COR-L47 (cell line): ENCODE data around the gene IGSF22.

Source experiments
- DNase-seq: peaks from one replicate; lab custom pipeline; 2025; lab: John Stamatoyannopoulos, UW

IGSF22 gene

GRCh38 chr11:18713646-18714442, 12.1 kb downstream of the IGSF22 start:
- DNase-seq: no peak

- no peak for DNase-seq
These were observed 15.4 kb downstream of the IGSF22 start for GRCh38 chr11:18710545-18710944.

GRCh38 chr11:18709414-18709813, 16.6 kb downstream of the IGSF22 start:
- DNase-seq: no peak

GRCh38 chr11:18707811-18708340, 18.1 kb downstream of the IGSF22 start:
- no peak for DNase-seq

- peak; percentile 9 for DNase-seq
These were observed 19.4 kb downstream of the IGSF22 start for GRCh38 chr11:18706330-18707243.

- peak; percentile 33 for DNase-seq
These were observed 20.2 kb downstream of the IGSF22 start for GRCh38 chr11:18705651-18706281.

GRCh38 chr11:18704698-18705097, 21.3 kb downstream of the IGSF22 start:
- DNase-seq: no peak

- DNase-seq: no peak
These were observed 21.8 kb downstream of the IGSF22 start for GRCh38 chr11:18704045-18704645.

- no peak for DNase-seq
These were observed 22.8 kb downstream of the IGSF22 start for GRCh38 chr11:18703001-18703763.

- no peak for DNase-seq
These were observed 24.3 kb downstream of the IGSF22 start for GRCh38 chr11:18701614-18702216.

GRCh38 chr11:18700872-18701271, 25.1 kb downstream of the IGSF22 start:
- no peak for DNase-seq

GRCh38 chr11:18700375-18700774, 25.6 kb downstream of the IGSF22 start:
- DNase-seq: peak; percentile 9

GRCh38 chr11:18699848-18700261, 26.1 kb downstream of the IGSF22 start:
- no peak for DNase-seq

- no peak for DNase-seq
These were observed 26.8 kb downstream of the IGSF22 start for GRCh38 chr11:18699269-18699596.

GRCh38 chr11:18698341-18699268, 27.4 kb downstream of the IGSF22 start, which contains the start of gene TMEM86A:
Gene TMEM86A (plus strand): TSS chr11:18698779. CDS start chr11:18698887, 108 bp downstream.
- DNase-seq: peak; percentile 87

GRCh38 chr11:18697576-18697975, 28.4 kb downstream of the IGSF22 start:
- no peak for DNase-seq

- DNase-seq: no peak
These were observed 29.3 kb downstream of the IGSF22 start for GRCh38 chr11:18696638-18697225.

GRCh38 chr11:18692941-18693760, 32.8 kb downstream of the IGSF22 start:
- DNase-seq: no peak
